HG03060 (cell line): ENCODE measurements around the gene RIPOR2.

Source experiments
- ATAC-seq: cut with Tn5 transposase; IDR thresholded peaks from one replicate; pipeline ENCODE4 v1.9.1; 2021; ENCODE audit warnings: low read depth, moderate number of reproducible peaks; ENCODE audit not compliant: unreplicated experiment

The RIPOR2 gene

DNA sequence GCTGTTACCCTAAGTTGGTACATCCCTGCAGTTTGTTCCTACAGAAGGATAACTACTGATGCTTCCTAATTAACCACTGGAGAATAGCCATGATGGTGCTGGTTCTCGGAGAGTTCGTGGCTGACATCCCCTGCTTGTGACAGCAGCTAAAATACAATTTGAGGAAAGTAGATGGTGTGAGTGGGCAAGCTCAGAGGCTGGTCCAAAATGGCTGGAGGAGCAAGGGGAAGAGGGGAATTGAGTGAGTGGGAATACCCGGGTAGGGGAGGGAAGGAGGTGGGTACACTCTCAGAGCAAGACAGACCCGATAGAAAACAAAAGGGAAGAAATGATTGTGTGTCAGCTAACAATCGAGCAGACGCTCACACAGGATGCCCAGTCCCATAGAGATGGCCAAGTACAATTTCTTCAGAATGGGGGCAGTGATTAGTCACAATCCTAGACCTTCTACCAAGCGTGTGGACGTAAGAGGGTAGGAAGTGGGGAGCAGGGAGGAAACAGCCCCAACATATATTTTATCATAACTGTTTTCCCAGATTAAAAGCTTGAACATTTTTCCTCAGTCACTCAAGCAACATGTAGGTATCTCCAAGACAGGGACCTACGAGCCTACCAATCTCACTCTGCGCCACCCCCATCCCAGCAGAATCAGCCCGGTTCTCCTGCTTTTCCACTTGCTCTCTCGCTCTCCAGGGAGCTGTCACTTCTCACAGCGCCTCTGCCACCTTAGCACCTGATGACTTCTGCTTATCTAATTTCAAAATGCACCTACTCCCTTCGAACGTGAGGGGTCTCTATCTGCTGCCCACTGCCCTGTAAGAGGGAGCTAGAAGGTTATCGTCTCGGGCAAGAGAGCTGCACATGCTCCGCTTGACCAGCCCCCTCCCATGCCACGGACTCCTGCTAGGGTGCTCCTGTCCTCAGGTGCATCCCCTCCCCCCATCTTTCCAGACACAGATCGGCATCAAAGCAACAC lies 26.2 kb downstream of the RIPOR2 start:
- ATAC-seq = no peak

DNA sequence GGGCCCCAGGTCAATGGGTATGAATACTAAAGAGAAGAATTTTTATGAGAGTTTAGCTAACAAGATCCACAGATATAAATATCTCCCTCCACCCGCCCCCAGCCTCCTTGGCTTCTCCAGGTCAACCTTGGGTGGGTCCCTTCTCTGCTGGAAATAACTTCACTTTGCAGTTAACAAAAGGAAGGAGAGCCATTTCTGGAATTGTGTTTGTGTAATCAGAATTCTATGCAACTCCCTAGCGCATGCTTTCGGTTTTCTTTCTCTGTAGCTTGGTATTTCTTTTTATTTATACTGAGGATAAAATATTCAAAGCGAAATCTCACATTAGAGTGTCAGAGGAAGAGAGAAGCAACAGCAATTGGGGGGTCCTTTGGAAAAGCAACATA lies 27.1 kb downstream of the RIPOR2 start:
- ATAC-seq = no peak

DNA sequence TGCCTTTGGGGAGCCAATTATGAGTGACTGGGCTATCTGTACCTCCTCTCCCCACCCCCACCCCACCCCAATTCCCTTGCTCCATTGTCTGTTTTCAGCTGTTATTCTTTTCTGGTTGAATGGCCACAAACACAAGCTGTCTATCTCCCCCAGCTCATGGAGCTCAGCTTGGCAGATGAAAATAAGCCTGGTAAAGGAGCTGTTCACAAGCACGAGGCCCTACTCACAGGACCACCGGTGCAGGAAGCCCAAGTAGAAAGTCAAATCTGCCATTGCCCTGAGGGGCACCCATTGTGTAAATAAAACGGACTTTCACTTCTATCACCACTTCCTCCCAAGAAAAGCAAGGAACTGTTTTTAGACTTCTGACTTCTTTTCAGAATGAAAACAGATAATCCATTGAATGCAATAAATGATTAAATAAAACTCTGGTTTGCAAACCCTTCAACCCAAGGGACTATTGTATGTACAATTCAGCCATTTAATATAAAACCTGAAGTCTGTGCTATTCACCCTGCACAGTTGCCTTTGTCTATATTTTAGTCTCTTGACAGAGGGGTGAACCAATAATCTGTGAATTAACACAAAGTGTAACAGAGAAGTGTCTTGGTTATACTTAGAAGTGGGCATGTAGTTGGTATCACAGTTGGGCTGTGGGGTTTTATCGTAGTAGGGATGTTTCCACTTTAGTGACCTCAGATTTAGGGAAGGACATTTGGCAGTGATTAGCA lies 27.7 kb downstream of the RIPOR2 start:
- ATAC-seq = no peak

DNA sequence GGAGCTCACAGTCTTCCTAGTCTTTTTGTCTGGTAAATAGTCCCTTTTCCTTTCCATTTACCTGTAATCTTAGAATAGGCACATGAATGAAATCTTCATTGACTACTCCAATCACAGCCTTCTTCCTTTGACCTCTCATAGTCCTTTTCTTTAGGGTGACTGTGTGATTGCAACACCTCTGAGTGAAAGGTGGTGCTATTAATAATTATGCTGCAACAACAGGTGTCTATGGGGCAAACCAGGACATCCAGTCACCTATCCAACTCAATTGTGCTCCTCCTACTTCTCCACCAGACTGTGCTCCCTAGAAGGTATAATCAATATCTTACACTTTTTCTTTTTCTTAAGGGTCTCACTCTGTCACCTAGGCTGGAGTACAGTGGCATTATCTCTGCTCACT lies 29.4 kb downstream of the RIPOR2 start:
- no peak for ATAC-seq

DNA sequence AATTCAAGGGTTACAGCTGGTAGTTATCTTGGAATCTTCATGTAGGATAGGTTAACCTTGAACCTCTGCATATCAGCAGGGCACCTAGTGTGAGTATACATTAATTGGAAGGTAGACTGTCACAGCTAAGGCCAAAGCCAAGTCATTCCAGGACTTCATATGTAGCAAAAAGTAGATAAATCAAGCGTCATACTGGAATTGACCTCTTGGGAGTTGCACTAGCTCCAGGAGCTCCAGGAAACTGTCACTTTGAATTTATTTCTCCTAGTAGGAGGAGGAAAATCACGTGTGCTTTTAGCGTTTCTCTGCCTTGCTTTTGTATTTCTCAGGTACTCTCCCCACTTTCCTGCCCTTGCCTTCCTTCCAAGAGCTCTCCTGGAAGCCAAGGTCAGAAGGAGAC lies 30.3 kb downstream of the RIPOR2 start:
- no peak for ATAC-seq

DNA sequence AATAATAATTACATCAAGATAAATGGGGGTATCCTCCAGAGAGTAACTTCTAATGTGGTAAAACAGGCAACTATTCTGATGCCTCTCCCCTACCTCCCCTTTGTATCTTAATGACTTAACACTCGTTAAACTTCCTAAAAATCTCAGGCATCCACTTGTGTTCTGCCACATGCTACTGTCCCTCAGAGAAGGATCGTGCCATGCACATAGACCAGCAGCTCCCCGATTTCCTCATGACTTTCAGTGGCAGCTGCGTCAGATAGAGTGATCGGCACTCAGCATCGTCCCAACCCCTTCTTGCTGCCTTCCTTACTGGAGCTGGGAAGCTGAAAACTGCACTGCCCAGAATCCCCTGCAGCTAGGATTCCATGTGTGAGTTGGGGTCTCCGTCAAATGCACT lies 32.1 kb downstream of the RIPOR2 start:
- no peak for ATAC-seq

DNA sequence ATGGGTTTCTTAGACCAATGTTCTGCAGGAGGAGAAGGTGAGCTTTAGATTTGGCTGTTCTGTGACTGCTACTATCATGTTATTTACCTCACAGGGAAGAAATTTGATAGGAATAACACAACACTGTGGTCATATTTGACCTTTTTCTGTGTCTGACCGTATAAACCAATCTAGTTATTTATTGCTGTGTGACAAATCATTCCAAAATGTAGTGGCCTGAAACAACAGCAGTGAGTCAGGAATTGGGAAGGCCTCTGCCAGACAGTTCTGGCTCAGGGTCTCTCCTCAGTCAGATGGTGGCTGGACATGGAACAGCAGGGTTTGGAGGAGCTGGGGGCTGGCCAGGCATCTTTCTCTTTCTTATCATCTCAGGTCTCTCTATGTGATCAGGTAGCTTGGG lies 33.0 kb downstream of the RIPOR2 start:
- no peak for ATAC-seq

DNA sequence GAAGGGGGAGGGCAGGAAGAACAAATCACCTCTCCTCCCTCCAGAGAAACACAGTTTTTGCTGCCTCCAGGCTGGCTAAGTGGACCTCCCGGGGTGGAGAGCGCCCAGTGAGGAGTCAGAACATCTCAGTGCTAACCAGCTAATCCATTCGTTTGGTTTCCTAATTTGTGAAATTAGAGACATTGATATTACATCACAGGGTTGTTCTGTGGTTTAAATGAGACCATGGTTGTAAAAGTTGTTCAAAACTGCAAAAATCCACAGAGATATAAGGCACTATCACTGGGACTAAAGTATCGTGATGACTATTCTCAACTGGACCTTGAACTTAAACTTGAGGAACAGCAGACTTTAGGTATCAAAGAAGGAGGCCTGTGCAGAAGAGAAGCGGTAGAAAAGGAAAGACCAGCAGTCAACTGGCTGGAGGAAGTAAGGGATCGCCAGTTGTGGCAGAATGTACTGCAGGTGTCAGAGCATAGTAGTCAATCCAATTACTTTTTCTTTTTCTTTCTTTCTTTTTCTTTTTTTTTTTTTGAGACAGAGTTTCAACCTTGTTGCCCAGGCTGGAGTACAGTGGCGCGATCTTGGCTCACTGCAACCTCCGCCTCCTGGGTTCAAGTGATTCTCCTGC lies 33.9 kb downstream of the RIPOR2 start:
- ATAC-seq = no peak

DNA sequence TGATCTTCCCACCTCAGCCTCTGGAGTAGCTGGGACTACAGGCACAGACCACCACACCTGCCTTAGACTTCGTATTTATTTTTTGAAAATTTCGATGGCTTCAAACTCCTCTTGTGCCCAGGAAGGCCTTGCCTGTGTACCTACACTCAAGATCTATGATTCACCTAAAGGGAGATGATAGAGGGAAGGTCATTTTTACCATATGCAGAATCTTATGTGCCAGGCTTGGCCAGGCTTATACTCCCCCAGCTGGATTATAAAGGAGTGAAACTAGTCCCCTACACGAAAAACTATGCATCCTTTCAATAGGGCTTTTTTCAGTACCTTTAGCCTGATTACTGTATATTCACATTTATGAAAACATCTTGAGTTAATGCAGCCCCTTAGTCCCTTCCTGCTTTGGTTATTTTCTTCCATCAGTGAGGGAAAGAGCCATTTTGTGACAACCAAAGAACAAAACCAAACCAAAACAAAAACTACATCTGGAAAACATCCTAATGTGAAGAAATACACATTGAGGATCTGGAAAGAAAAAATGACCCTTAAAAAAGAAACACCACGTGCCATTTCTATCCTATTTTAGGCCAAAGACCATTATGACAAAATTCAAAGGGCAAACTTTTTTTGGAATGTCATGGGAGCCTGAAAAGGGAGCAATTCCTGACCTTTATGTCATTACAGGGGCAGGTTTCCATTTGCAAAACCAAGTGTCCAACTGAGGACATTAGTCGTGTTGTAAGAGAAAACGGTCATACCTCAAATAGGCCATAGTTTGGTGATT lies 34.7 kb downstream of the RIPOR2 start:
- no peak for ATAC-seq

DNA sequence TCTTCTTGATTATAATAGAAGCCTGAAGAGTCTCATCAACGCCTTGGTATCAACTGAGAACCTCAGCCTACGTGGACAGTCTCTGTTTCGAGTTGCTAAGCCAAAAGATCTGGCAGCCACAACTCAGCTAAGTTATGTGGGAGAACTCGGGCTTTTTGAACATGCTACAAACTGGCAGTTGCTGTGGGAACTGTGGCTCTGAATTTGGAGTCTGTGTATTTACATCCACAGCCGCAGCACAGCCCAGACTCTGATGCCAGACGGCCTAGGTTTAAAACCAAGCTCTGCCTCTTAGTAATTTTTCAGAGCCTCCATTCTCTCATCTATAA lies 35.8 kb downstream of the RIPOR2 start:
- no peak for ATAC-seq

DNA sequence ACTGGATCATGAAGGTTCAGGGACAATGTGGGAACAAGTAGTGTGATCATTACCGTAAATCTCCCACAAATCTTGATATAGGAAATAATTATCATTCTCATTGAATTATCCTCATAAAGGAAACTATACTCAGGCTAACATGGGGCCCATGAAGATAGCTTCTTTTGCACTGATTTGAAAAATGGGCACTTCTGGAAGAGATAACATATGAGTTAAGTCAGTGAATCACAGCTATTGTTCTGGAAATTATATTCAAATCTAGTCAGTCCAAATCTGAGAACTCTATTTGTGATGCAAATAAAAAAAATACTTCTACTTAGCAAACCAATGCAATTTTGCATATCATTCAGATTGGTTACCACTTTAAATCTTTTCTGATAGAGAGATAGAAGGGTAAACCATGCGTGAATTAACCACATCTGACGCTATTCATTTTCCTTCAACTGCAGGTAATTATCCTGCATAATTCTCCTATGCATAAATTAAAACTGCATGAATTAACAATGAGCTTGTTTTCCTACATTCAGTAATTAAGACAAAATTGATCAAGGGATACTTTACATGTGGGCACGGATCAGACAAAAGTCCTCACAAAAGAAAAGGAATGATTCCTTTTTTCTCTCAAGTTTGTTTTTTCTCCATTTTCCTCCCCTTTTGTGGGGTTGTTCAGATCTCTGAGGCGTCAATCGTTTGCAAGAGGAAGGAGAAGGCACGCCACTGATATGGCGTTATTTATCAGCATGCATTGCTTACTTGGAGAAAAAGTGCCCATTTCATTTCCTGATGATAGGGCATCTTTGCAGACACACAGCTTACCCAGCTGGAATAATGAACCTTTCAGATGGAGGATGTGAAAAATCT lies 36.4 kb downstream of the RIPOR2 start:
- no peak for ATAC-seq

DNA sequence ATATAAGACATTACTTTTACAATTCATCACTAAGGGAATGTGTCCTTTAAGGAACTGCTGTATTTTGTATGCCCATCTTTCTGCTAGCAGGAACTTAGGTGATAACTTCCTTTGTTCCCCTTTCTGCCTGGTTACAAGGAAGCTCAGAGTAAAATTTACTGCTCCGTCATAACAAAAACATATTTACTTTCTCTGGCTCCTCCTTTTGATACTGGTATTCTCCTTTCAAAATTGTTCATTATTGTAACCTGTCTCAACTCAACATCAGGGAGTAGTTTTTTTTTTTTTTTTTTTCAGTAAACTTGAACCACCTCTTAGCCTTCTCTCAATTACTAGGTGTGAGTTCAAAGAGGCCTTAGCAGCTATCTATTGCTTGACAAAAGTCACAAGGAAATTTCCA lies 37.1 kb downstream of the RIPOR2 start:
- no peak for ATAC-seq

DNA sequence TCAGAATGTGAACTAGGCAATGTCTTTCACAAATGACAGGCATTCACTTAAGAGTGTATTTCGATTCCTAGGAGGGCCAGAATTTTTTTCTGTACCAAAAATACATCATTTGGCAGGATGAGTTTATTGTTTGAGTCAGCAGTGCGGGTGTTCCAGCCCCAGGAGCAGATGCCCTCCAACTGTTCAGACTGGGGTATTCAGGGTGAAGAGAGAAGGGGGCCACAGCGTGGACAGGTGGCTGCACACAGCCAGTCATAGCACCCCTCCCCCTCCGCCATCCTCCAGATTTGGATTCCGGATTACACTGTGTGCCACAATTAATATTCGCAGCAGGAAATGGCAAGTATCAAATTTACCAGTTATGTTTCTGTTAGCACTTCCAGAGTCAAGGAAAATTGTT lies 38.6 kb downstream of the RIPOR2 start:
- no peak for ATAC-seq

DNA sequence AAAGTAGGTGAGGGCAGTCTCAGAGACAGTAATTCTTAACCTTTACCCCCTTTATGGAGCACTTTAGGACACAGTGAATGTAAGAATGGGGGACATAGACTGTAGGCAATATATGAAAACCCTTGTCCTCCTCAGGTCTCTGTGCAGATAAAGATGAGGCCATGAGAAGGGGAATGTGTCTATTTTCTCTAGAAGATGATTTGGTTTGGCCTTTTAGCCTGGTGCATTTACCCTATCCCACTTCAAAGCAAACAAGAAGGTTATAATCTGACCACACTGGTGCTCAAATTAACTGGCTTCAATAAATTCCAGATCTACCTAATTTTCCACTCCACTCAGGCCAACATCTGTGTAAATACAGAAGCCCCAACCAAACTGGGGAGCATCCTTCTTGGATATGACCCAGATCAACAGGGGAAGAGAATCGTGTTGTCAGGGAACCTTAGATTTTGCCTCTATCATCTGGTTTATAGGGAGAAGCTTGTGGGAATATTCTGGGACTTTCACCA lies 42.4 kb downstream of the RIPOR2 start:
- no peak for ATAC-seq

DNA sequence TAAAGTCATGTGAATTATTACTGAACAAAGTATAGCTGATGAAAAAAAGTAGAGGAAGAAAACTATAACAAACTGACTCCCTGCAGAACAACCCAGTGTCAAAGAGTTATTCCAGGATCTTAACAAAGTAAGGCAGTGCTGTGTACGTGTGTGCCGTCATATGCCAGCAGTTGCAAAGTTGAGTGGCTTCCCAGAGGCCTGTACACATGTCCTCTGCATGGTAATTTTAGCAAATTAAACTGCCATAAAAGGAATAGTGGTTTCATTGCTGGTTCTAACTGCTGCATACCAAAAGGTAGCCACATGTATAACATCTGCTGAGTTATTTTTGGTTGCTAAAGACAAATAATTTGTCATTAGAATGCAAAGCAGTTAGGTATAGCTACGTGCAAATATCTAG lies 44.8 kb downstream of the RIPOR2 start:
- ATAC-seq = no peak

DNA sequence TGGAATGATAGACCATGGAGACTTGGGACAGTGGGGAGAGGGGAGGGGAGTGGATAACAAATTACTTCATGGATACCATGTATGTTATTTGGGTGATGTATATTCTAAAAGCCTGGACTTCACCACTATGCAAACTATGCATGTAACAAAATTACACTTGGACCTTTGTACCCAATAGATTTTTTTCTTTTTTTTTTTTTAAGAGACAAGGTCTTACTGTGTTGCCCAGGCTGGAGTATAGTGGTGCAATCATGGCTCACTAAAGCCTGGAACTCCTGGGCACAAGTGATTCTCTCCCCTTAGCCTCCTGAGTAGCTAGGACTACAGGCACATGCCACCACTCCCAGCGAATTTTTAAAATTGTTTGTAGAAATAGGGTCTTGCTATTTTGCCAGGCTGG lies 45.3 kb downstream of the RIPOR2 start:
- ATAC-seq = no peak

DNA sequence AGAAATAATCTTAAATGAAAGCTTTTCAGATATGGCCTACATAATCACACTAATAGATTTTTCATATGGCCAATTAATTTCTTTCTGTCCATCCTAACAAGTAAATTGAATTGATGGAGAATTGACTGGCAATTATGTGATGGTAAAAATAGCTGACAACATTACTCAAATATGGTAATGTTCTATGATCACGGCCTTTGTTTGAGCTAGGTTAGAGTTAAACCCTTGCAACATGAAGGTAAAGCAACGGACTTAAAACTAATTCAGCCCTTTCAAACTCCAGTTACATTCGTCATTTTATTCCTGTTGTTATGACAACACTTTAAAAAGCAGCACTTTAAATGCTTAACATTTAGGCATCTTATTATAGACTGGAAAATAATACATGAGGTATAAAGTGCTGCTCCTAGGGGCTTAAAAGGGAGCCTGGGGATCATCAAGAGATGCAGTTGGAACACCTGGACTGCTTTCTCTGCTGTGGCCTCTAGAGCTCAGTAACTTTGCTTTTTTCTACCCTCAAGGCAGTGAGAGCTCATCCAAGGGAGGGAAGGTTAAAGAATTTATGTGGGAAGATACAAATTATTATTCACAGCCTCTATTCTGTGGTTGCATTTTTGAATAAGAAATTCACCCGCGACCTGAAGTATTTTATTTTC lies 46.9 kb downstream of the RIPOR2 start:
- ATAC-seq = no peak

DNA sequence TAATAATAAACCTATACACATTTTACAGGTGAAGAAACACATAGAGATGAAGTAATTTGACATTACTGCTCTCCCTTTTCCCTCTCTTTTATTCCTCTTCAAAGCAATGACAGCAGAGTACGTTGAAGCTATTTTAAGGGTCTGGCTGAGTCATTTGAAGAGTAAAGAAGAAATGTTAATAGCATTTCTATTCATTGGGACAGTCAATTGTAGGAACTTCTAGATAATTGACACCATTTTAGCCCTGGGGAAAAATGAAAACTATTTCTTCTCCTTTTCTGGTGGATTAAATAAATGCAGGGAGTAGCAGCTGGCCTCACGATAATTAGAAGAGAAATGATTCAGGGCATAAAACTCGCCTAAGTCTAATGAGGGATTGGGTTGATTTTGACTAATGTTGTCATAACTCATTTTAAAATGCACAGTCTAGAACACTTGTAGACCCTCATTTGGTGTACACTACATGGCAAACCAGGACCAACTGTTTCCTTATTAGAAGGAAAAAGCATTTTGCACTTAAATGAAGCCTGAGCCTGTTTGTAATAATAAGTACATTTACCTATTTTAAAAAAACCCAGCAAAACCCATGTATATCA lies 48.1 kb downstream of the RIPOR2 start:
- ATAC-seq = no peak

DNA sequence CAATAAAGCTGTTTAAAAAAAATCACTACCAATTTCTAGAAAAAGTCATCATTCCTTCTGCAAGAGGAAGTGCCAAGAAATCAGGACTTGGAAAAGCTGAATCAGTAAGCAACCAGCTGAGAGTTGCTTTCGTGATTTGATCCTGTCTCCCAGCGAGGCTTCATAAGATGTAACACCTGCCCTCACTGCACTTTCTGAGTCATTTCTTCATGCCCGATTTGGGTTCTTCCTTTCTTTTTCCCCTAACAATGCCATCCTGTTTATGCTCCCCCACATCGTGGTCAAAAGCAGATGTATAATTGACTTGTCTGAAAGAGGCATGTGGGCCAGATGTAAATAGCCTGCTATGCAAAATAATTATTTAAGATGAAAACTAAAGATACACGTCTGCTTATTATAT lies 52.1 kb downstream of the RIPOR2 start:
- ATAC-seq = peak; percentile 68
